HG03520 (cell line): ENCODE results near the gene ANAPC2.
A peak's percentile ranks its signal among the peaks of the same experiment; 100 is the strongest.

Experiments used
- ATAC-seq: cut with Tn5 transposase; IDR thresholded peaks from one replicate; pipeline ENCODE4 v1.9.1; 2021; ENCODE audit warnings: mild to moderate bottlenecking, moderate library complexity; ENCODE audit not compliant: unreplicated experiment

ANAPC2 gene

GRCh38 chr9:137164370-137165249 is 23.8 kb downstream of the ANAPC2 start:
- ATAC-seq: no peak

GRCh38 chr9:137163805-137164204 is 24.6 kb downstream of the ANAPC2 start:
- no peak for ATAC-seq

GRCh38 chr9:137163365-137163715 is 25.0 kb downstream of the ANAPC2 start:
- no peak for ATAC-seq

GRCh38 chr9:137162505-137163364 is 25.6 kb downstream of the ANAPC2 start:
- no peak for ATAC-seq

- no peak for ATAC-seq
Observed at GRCh38 chr9:137161558-137162486, 26.5 kb downstream of the ANAPC2 start.

- ATAC-seq: no peak
Observed at GRCh38 chr9:137160716-137161557, 27.4 kb downstream of the ANAPC2 start.

GRCh38 chr9:137160054-137160425 is 28.3 kb downstream of the ANAPC2 start:
- ATAC-seq: no peak

- ATAC-seq: no peak
Observed at GRCh38 chr9:137159105-137160053, 29.0 kb downstream of the ANAPC2 start.

GRCh38 chr9:137158625-137159024 is 29.7 kb downstream of the ANAPC2 start:
- ATAC-seq: no peak

- no peak for ATAC-seq
Observed at GRCh38 chr9:137157618-137158415, 30.5 kb downstream of the ANAPC2 start.

- ATAC-seq: no peak
Observed at GRCh38 chr9:137156567-137157375, 31.6 kb downstream of the ANAPC2 start.

- ATAC-seq: no peak
Observed at GRCh38 chr9:137152844-137153405, 35.4 kb downstream of the ANAPC2 start.

- ATAC-seq: peak; percentile 43
Observed at GRCh38 chr9:137150617-137151457, 37.5 kb downstream of the ANAPC2 start.

- peak; percentile 1 for ATAC-seq
Observed at GRCh38 chr9:137149942-137150616, 38.3 kb downstream of the ANAPC2 start.

GRCh38 chr9:137149363-137149762 is 39.0 kb downstream of the ANAPC2 start:
- no peak for ATAC-seq
